Loucy (cell line): ENCODE results near the gene MAP3K5.

ENCODE experiments used
- CTCF ChIP-seq: fragments of 200-600 bp; sonication (generic); conservative IDR thresholded peaks from 2 replicates; pipeline ENCODE4 v1.5.1; 2014; ENCODE audit warnings: mild to moderate bottlenecking, antibody characterized with exemption, low read length
- EZH2phosphoT487 ChIP-seq: fragments of 200-600 bp; IDR thresholded peaks from 2 replicates; pipeline ENCODE4 v1.6.1; 2018; ENCODE audit warnings: antibody characterized with exemption, mild to moderate bottlenecking, moderate library complexity, borderline replicate concordance

- no peak for TF ChIP-seq CTCF
- TF ChIP-seq EZH2phosphoT487 = no peak
Observed at GRCh38 chr6:136660727-136661126, 131.6 kb downstream of the MAP3K5 start.
